NCI-H460 (cell line): ENCODE measurements around the gene SYCE3. TPM values are rescaled to one million over a fixed set of nuclear protein-coding genes. Genes with fewer than 3 reads are reported as not detected.
"Not testable (repeated sequence)": the region's sequence is repeated elsewhere in the genome, so short reads cannot be mapped to it uniquely, and the experiment has no call there.

Experiments used
- DNase-seq: peaks from one replicate; pipeline ENCODE4 v3.0.0-alpha.2; 2016; ENCODE audit warnings: low read depth; ENCODE audit errors: extremely low read depth
- total RNA-seq: library from RNA; depleted of rRNA; stranded (reverse); fragments of >200 nt; shearing (Covaris generic); gene quantifications from 2 replicates; pipeline ENCODE4 v1.2.3, GENCODE V29; 2014

Gene SYCE3
- total RNA-seq, 1 experiment from 2014 or later, result 0.50 TPM

- no peak for DNase-seq
These were observed 11.5 kb downstream of the SYCE3 start for GRCh38 chr22:50551160-50551752.

GRCh38 chr22:50550395-50550794, 12.3 kb downstream of the SYCE3 start:
- DNase-seq, result no peak

- DNase-seq, result no peak
These were observed 13.6 kb downstream of the SYCE3 start for GRCh38 chr22:50548921-50549790.

GRCh38 chr22:50548040-50548920, 14.4 kb downstream of the SYCE3 start:
- no peak for DNase-seq

GRCh38 chr22:50547263-50547985, 15.3 kb downstream of the SYCE3 start:
- DNase-seq, result no peak

- DNase-seq, result no peak
These were observed 16.1 kb downstream of the SYCE3 start for GRCh38 chr22:50546326-50547262.

GRCh38 chr22:50545522-50546325, 17.0 kb downstream of the SYCE3 start, which contains the start of gene KLHDC7B:
KLHDC7B (plus strand) TSS chr22:50545899; CDS start chr22:50546244, 345 bp downstream.
- DNase-seq, result peak; percentile 75

GRCh38 chr22:50544746-50545253, 17.9 kb downstream of the SYCE3 start:
- no peak for DNase-seq

- DNase-seq, result no peak
These were observed 18.5 kb downstream of the SYCE3 start for GRCh38 chr22:50544078-50544745.

- DNase-seq, result no peak
These were observed 20.2 kb downstream of the SYCE3 start for GRCh38 chr22:50542416-50542927.

GRCh38 chr22:50541667-50542026, 21.1 kb downstream of the SYCE3 start:
- peak; percentile 79 for DNase-seq

GRCh38 chr22:50540381-50540780, 22.3 kb downstream of the SYCE3 start:
- no peak for DNase-seq

- no peak for DNase-seq
These were observed 25.0 kb downstream of the SYCE3 start for GRCh38 chr22:50537765-50538164.

- DNase-seq, result no peak
These were observed 26.5 kb downstream of the SYCE3 start for GRCh38 chr22:50536226-50536625.

GRCh38 chr22:50535113-50535512, 27.6 kb downstream of the SYCE3 start:
- no peak for DNase-seq

GRCh38 chr22:50533856-50534711, 28.6 kb downstream of the SYCE3 start:
- DNase-seq, result not testable (repeated sequence)
